Superior temporal gyrus (tissue), 1 donor: ENCODE measurements around the gene SLC15A5.
A peak's percentile ranks its signal among the peaks of the same experiment; 100 is the strongest.

Source experiments
- DNase-seq: peaks from one replicate; pipeline ENCODE4 v3.0.0-alpha.2; 2016; ENCODE audit errors: extremely low spot score

SLC15A5 gene, protein sequence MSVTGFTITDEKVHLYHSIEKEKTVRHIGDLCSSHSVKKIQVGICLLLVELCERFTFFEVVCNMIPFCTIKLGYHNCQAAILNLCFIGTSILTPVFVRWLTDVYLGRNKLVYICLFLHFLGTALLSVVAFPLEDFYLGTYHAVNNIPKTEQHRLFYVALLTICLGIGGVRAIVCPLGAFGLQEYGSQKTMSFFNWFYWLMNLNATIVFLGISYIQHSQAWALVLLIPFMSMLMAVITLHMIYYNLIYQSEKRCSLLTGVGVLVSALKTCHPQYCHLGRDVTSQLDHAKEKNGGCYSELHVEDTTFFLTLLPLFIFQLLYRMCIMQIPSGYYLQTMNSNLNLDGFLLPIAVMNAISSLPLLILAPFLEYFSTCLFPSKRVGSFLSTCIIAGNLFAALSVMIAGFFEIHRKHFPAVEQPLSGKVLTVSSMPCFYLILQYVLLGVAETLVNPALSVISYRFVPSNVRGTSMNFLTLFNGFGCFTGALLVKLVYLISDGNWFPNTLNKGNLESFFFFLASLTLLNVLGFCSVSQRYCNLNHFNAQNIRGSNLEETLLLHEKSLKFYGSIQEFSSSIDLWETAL

DNA sequence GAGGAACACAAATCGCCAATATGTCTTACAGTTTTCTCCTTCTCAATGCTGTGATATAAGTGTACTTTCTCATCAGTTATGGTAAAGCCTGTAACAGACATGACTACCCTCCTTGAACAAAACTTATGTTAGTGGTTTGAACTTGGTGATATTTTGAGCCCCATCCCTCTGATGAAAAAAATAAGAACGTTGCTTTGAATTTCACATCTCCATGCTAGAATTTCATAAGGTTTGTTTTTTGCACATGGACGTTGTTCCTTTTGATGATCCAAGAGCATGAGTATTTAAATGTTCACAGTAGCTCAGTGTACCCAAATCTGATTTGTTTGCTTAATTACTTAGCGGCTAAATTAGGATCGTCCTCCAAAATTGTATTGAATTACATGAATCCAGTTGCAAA, at the start of gene SLC15A5:
SLC15A5 (minus strand) TSS at position 101 of the 400 bp plus-strand sequence; CDS start at position 101, 0 bp downstream.
- DNase-seq = no peak

DNA sequence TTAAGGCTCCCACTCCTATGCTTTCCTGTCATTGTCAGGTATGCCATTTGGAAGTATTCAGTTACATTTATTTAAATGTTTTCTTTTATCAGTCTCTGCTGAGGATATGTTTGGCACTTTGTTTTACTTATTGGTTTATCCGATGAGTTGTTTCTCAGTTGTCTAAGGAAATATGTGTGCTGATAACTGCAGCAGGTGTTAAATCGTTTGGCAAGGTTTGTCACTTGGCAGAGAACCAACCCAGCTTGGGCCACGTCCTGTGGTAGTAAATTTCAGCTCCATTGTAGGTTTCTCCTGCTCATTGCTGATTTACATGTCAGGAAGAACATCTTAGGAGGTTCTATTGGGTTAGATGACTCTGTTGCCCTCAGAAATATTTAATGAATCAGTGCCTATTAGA, 47.9 kb upstream of the SLC15A5 start:
- DNase-seq = no peak

DNA sequence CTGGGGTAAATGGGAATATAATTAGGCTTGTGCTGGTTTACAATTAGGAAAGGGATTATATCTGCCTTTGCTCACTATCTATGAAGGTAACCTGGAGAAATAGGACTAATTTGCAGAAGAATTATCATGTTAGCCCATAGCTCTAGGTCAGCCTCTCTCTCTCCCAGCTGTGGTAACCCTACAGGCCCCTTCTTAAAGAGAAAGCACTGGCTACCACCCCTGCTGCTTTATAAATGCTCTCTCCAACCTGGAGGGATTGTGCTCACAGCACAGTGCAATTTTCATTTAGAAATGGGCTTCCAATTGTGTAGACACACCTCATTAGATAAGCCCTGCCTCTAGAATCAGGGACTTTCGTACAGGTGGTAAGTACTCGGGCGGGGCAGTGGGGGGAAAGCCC, 47.3 kb upstream of the SLC15A5 start:
- no peak for DNase-seq

DNA sequence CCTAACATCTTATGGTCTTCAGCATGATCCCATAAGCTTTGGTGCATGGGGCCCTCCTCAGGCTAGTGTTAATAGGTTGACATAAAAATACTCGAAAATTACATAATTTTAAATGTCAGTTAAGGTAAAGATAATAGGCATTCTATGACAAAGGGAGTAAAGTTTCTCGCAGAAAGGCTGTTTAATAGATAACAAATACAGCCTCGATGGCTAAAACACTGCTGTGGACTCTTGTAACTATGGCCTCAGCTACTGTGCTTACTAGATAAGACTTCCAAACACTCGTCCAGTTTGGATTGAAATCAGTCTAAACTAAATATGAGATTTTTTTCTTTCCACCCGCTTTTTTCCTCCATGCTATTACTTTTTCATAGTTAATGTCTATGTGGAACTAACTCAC, 46.8 kb upstream of the SLC15A5 start:
- DNase-seq = no peak

DNA sequence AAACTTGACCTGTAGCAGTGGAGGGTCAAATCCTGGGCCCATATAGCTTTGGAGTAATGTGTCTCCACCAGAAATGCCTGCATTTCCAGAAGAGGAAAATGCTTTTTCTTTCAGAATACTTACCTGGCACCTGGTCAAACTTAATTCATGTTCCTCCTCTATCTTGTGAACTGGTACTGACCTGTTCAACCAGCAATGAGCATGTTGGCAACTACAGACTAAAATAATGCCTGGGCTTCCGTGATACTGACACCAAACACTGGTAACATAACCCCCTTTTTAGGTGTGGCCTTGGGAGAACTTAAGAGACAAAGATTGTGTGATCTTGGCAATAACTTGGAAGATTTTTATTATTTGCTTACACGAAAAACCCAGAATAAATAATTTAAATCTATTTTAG, 46.2 kb upstream of the SLC15A5 start:
- no peak for DNase-seq

DNA sequence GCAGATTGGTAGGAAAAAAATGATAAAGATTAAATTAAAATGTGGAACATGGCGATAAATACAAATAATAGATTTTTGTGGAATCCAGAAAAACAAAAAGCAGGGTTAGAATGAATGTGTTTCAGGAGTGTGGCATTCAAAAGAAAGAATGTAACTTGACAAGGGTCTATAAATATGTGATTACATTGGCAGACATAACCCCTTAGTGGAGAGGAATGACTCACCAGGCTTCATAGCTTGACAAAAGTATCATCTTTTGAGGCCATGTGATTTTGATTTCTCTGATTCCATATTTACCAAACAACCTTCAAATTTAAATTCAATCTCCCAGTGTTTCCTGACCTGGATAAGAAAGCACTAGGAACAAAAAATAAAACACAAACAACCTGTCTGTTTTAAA, 45.5 kb upstream of the SLC15A5 start:
- DNase-seq = no peak

DNA sequence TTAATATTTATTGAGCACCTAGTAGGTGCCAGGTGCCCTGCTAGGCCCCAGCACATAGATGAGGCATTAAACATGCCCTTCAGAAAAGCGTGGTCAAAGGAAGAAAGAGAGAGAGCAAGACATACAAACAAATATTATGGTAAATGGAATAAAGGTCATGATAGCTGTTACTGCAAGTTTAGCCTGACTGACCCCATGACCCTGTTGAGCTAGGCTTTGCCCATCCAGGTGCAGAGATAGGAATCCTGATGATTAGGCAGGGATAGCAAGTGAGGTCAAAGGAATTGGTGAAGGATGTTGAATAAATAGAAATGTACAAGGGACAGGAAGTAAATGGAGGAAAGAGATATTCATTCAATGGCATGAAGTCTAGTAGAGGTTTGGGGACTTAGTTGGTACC, 33.4 kb upstream of the SLC15A5 start:
- no peak for DNase-seq

DNA sequence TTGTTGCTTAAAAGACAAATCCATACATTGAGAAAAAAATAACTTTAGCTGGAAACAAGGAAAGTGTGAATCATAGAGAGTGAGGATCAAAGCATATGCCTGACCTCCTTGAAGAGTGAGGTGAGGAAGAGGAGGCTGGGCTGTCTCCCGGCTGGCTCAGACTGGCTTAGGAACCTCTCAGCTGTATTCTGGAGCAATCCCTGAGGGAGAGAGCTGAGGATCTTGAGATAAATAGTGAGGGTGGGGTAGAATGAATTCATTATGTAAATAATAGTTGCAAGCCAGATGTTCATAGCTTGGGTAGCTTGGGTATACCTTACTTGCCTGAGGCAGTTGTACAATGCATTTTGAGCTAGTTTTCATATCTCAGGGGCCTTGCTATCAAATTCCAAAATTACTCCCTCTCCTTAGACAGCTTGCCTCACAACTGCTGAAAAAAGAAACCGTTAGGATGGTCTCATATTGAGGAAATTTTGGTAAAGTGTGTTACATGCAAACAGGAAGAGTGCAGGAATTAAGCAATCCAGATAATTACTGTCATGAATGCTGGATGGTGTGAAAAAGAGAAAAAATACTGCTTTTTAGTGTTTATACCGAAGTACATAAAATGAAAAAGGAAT, 30.5 kb upstream of the SLC15A5 start:
- DNase-seq = no peak

DNA sequence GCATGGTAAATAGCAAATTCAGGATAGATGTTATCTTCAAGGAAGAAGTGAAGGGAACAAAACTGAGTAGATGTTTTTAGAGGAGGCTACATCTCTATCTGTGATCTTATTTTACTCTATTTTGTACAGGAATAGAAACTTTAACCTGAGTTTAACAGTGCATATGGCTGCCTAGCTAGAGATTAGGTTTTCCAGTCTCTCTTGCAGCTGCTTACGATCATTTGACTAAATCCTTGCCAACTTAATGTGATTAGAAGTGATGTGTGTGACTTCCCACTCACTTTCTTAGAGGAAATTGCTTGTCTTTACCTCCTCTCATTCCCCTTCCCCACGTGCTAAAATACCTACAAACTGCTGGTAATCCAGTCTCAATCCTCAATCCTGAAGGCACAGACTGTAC, 26.5 kb upstream of the SLC15A5 start:
- no peak for DNase-seq

DNA sequence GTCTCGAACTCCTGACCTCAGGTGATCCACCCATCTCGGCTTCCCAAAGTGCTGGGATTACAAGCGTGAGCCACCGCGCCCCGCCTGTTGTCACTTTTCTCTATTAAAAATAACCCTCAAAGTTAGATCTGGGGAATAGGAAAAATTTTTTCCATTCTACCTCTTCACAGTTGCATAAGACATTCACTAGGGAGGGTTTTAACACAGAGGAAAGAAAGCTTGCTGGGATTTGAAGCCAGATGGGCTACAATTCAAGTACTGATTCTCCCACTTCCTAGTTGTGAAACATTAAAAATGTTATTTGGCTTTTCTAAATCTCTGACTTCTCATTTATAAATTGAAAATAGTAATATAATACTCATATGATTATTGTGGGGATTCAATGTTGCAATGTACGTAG, 23.3 kb upstream of the SLC15A5 start:
- no peak for DNase-seq

DNA sequence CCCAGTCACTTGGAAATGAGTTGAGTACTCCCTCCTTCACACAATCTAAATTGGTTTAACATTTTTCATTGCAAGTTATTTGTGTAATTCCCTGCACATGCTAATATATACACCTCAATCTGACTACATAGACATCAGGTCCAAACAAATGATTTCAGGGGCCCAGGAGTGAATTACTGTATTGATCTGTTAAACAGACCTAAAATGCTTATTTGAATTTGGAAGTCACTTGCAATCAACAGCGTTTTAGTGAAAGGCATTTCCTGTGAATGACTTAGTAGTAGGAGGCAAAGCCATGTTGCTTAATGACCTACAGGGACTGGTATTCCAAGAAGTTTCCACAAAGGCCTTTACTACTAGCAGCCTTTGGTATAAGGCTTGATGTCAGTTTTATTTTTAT, 22.6 kb upstream of the SLC15A5 start:
- no peak for DNase-seq

DNA sequence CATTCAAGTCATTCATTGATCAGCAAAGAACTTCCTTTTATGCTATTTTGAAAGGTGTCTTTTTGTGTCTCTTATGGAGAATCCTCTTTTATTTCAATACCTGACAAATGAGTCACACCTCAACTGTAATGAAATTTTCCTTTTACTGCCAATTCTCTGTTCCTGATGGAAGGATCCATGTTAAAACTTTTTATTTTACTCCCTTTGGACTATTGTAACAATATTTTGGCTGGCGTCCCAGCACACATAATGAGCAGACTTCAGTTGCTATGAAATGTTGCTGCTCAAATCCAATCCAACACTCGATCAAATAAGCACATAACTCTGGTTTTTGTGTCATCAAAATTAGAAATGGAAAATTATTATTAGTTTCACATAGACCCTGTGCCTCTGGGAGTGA, 21.9 kb upstream of the SLC15A5 start:
- no peak for DNase-seq

DNA sequence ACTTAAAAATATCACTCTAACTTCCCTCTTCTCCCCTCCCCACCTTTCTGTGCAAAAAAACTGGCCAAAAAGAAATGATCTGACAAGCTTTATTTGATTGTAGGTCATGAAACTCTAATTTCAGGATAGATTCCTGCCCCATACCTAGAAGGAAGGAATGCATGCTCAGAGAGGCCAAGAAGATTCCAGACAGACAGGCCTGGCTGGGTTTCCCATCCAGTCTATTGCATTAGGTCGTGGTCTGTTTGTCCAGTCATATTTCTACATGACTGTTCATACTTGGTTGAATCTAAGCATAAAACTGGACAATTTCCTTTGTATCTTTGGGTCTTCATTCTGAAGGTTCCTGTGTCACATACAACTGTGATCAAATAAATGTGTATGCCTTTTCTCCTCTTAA, 20.0 kb upstream of the SLC15A5 start:
- DNase-seq = no peak

DNA sequence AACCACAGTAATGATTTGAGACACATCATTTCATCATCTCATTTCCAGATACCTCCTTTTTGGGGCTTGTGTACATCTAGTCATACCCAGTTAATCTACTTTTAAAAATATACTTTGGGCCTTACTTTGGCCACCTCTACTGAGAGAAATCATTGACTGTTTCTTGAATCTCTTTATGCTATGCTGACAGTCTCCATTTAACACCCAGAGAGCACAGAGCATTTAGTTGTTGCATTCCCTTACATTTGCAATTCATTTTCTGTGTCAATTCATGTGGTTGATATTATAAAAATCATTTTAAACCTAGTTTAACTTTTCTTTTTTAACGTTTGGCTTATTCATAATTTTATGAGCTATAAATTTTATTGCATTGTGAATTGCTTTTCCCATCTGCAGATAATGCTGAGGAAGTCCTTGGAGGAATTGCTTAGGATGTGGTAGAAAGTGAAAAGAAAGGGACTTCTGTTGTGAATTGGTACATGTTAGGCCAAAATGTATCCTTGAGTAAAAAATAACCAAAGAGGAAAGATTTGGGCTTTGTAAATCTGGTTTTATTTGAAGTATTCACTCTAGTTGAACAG, 17.0 kb upstream of the SLC15A5 start:
- no peak for DNase-seq

DNA sequence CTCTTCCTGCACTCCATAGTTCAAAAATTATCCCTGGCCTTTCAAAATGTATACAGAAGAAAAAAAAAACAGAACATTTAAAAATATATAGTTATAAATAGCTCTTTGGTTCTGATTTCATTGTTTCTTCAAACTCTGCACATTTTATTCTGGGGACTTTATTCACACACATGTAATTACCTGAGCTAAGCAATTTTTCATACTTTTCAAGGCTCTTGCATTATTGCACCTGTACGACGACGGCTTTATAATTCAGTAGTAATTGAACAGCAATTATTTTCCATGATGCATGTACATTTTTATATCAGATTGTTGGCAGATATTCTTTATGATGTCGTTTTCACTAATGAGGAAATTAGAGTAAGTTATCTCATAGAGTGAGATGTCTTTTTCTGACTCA, 13.5 kb upstream of the SLC15A5 start:
- DNase-seq = no peak

DNA sequence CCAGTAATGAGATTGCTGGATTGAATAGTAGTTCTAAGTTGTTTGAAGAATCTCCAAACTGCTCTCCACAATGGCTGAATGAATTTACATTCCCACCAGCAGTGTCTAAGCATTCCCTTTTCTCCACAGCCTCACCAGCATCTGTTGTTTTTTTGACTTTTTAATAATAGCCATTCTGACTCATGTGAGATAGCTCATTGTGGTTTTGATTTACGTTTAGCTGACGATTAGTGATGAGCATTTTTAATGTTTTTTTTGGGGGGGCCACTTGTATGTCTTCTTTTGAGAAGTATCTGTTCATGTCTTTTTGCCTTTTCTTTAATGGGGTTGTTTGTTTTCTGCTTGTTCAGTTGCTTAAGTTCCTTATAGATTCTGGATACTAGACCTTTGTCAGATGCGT, 8.1 kb upstream of the SLC15A5 start:
- DNase-seq = no peak

DNA sequence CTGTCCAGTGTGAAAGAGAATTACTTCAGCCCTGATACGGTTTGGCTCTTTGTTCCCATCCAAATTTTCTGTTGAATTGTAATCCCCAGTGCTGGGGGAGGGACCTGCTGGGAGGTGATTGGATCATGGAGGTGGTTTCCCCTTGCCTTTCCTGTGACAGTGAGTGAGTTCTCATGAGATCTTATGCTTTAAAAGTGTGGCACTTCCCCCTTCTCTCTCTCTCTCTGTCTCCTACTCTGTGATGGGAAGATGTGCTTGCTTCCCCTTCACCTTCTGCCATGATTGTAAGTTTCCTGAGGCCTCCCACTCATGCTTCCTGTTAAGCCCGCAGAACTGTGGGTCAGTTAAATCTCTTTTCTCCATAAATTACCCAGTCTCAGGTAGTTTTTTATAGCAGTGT, 5.5 kb upstream of the SLC15A5 start:
- no peak for DNase-seq

DNA sequence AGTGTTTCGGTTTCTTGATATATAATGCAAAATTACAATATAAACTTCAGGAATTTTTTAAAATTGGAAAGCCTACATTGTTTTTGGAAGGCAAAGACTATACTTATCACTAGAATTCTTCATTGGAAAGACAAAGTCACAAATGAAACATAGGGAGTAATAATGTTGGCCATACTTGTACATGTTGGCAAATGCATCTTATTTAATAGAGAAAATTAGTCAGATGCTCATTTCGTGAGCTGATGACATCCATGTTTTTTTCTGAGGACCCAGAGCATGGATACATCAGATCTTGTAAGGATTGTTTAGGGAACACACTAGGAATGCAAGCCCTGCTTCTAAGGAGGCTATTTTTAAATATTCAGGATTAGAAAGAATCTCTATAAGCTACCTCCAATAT, 4.6 kb upstream of the SLC15A5 start:
- no peak for DNase-seq

DNA sequence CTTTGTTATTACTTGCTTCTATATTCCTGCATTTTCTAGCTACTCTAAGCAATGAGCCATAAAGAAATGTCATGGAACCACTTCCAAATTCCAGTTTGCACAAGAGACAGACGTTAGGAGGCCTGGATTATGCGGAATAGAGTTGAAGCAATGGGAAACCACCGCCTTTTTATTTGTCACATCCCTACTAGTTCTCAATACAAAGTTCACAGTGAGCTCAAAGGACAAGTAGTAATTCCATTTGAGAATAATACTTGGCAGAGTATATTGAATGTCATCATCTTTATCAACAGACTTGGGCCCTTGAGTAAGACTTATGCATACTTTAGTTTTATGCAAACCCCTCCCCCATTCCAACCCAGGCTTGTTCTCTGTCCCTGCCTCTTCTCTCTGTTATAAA, 3.7 kb upstream of the SLC15A5 start:
- DNase-seq = no peak

DNA sequence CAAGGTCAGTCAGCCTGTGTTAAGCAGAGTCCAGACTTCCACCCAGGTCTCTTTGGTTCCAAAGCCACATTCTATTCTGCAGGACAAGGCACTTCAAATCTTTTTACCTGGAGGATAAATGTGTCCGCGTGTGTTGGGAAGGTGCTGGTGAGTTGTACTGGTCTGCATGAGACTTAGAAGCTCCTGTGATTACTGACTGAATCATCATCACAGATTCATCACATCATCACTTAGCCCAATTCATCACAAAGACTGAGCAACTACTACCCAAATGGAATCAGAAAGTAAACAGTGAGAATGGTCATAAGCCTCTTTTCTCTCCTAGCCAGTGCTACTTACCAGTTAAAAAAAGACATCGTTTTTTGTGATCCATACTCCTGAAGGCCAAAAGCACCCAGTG, 5.3 kb downstream of the SLC15A5 start:
- DNase-seq = no peak

DNA sequence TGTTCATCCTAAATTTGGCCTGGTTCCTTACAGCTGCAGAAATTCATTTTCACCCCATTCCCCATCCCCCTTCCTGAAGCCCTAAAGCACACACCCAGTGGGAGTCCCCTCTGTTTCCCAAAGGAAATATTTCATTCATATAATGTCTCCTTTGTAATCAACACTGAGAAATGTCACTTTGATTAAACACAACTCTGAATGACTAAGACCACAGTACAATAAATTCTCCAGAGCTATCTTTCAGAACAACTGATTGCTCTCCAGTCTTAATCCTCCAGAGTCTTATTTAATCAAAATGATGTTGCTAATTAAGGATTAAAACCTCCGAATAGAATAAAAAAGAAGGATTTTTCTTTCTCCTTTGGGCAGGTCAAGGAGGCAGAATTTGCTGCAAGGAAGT, 6.4 kb downstream of the SLC15A5 start:
- DNase-seq = no peak

DNA sequence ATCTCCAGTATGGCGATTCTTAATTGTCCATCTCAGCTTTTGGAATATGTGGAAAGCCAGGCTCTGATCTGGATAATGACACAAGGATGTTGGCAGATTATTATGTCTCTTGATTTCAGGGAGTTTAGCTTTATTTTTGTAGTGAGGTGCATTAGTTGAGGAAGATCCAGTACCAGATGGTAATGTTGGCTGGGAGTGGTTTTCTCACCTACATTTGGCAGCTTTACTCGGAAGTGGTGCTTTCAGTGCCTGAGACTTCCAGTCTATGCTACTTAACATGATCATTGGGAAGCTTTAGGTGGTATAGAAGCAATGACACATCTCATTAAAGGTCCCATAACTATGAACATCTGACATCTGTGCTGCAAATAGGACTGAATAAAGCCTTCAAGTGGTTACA, 7.5 kb downstream of the SLC15A5 start:
- DNase-seq = peak; percentile 37

DNA sequence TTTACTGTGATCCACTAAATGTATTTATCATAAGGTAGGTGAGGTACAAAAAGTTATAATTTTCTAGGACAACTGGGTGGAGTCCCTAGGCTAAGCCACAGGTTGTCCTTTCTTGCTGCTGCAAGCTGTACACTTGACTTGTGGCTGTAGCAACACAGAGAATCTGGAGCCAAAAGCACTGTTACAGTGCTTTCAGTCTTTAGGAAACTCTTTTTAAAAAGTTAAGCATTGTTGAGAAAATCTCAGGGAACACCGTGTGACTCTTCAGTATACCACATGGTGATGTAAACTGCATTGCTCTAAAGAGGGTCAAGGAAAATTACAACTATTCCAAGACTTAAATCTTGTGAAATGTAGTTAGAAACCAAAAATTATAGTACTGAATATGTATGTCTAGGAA, 11.4 kb downstream of the SLC15A5 start:
- DNase-seq = peak; percentile 46
